ENCODE results near the gene PTK7. TPM values are rescaled to one million over a fixed set of nuclear protein-coding genes. Genes with fewer than 3 reads are reported as not detected.
"Not testable (repeated sequence)": the region's sequence is repeated elsewhere in the genome, so short reads cannot be mapped to it uniquely, and the experiment has no call there.

The PTK7 gene
- total RNA-seq, 1 experiment from 2014 or later: 165 TPM

GRCh38 chr6:43129434-43130194 lies 53.5 kb downstream of the PTK7 start:
- no peak overlapping the region for H3K4me3 Mint-ChIP-seq
- ChIA-PET CTCF (interaction anchor here (0.6 to 2.6 kb wide), 15 partner anchors 9 to 169 kb away, joined by 3 to 20 read pairs (median 4); partner anchors contain the start of genes GNMT, KLHDC3, MEA1 and PTK7), POLR2A (interaction anchor here (0.8 kb wide), 1 partner anchor 70 kb away, joined by 5 read pairs; the partner anchor contains the start of genes KLC4 and MRPL2)
- no peaks in the 10 kb centered on the region for H3K27me3 Mint-ChIP-seq (ENCODE audit: low read depth)
- H3K27ac Mint-ChIP-seq: peak overlapping the region; percentile 68; the same call in 1 of the 2 replicates
- H3K9me3 Mint-ChIP-seq: no peaks in the 10 kb centered on the region
- H3K36me3 Mint-ChIP-seq: peaks cover 28% of the 10 kb centered on the region
- peaks cover 23% of the 10 kb centered on the region for H3K4me1 Mint-ChIP-seq
- TF ChIP-seq FOXK1 (CRISPR knock-in tag; IDR thresholded peaks at IDR 0.05) (no peak), GRHL2 (CRISPR knock-in tag; IDR thresholded peaks at IDR 0.05; ENCODE audit: insufficient replicate concordance, severe bottlenecking) (no peak), EMX1 (CRISPR knock-in tag; IDR thresholded peaks at IDR 0.05) (no peak), CBFB (CRISPR knock-in tag; IDR thresholded peaks at IDR 0.05; ENCODE audit: low read depth) (no peak), GTF2I (CRISPR knock-in tag; conservative IDR thresholded peaks at IDR 0.05) (no peak), FOXP1 (CRISPR knock-in tag; IDR thresholded peaks at IDR 0.05; ENCODE audit: borderline replicate concordance) (0 out of 2 replicates have a peak, but pooled peaks have one; percentile 13)
- ATAC-seq (peak; percentile 86), DNase-seq (ENCODE audit: low spot score) (peak; percentile 58)

DNA sequence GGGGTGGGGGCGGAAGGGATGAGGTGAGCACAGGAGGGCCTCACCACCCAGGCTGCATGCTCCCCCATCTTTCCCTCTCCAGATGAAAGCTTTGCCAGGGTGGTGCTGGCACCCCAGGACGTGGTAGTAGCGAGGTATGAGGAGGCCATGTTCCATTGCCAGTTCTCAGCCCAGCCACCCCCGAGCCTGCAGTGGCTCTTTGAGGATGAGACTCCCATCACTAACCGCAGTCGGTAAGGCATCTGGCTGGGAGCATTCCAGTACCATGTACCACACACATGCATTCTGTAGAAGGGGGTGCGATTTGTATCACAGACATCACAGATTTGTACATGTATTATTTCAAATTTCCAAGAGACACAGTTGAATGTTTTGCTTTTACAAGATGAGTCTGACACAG lies 54.3 kb downstream of the PTK7 start:
- ChIA-PET POLR2A (interaction anchor here (0.8 kb wide), 1 partner anchor 71 kb away, joined by 5 read pairs; the partner anchor contains the start of genes KLC4 and MRPL2), CTCF (interaction anchor here (0.6 to 2.6 kb wide), 14 partner anchors 10 to 170 kb away, joined by 3 to 20 read pairs (median 5); partner anchors contain the start of genes GNMT, KLHDC3, MEA1 and PTK7)
- DNase-seq (ENCODE audit: low spot score): no peak
- ATAC-seq: no peak
- H3K36me3 Mint-ChIP-seq: peaks cover 32% of the 10 kb centered on the region
- no peak overlapping the region for H3K4me3 Mint-ChIP-seq
- H3K4me1 Mint-ChIP-seq: peaks cover 22% of the 10 kb centered on the region
- H3K27ac Mint-ChIP-seq: no peak overlapping the region
- TF ChIP-seq PRDM15 (CRISPR knock-in tag; IDR thresholded peaks at IDR 0.05) (no peak), FOXK1 (CRISPR knock-in tag; IDR thresholded peaks at IDR 0.05) (no peak), SP1 (CRISPR knock-in tag; conservative IDR thresholded peaks at IDR 0.05) (no peak)
- H3K9me3 Mint-ChIP-seq: no peaks in the 10 kb centered on the region
- no peaks in the 10 kb centered on the region for H3K27me3 Mint-ChIP-seq (ENCODE audit: low read depth)

DNA sequence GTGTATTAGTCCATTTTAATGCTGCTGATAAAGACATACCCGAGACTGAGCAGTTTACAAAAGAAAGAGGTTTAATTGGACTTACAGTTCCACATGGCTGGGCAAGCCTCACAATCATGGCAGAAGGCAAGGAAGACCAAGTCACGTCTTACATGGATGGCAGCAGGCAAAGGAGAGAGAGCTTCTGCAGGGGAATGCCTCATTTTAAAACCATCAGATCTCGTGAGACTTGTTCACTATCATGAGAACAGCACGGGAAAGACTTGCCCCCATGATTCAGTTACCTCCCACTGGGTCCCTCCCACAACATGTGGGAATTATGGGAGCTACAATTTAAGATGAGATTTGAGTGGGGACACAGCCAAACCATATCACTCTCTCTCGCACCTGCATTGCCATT lies 55.3 kb downstream of the PTK7 start:
- CTCF ChIA-PET: interaction anchor here (0.9 kb wide), 1 partner anchor 12 kb away, joined by 4 read pairs; no protein-coding TSS in a partner anchor
- H3K9me3 Mint-ChIP-seq; H3K4me3 Mint-ChIP-seq; DNase-seq (ENCODE audit: low spot score); ATAC-seq; POLR2A ChIA-PET; H3K27me3 Mint-ChIP-seq (ENCODE audit: low read depth): not testable (repeated sequence)
- Mint-ChIP-seq H3K27ac (0 out of 2 replicates have a peak overlapping the region, but pooled peaks have one; percentile 57), H3K36me3 (peaks cover 32% of the 10 kb centered on the region), H3K4me1 (peaks cover 12% of the 10 kb centered on the region)

GRCh38 chr6:43138267-43138666 lies 62.2 kb downstream of the PTK7 start:
- H3K9me3 Mint-ChIP-seq: no peaks in the 10 kb centered on the region
- peaks cover 9% of the 10 kb centered on the region for H3K36me3 Mint-ChIP-seq
- H3K4me3 Mint-ChIP-seq: no peak overlapping the region
- ATAC-seq (no peak), DNase-seq (ENCODE audit: low spot score) (no peak)
- no peaks in the 10 kb centered on the region; the same call in 1 of the 2 replicates for H3K27me3 Mint-ChIP-seq (ENCODE audit: low read depth)
- no peak overlapping the region for H3K27ac Mint-ChIP-seq
- ChIA-PET POLR2A (no interaction called here), CTCF (no interaction called here)
- H3K4me1 Mint-ChIP-seq: peaks cover 8% of the 10 kb centered on the region
- TF ChIP-seq ZNF425 (CRISPR knock-in tag; conservative IDR thresholded peaks at IDR 0.05) (no peak), EMX1 (CRISPR knock-in tag; IDR thresholded peaks at IDR 0.05) (no peak), ARID4B (CRISPR knock-in tag; IDR thresholded peaks at IDR 0.05; ENCODE audit: borderline replicate concordance) (no peak), CREM (CRISPR knock-in tag; IDR thresholded peaks at IDR 0.05) (no peak), NFYB (CRISPR knock-in tag; conservative IDR thresholded peaks at IDR 0.05; ENCODE audit: low read depth) (no peak), SOX15 (CRISPR knock-in tag; IDR thresholded peaks at IDR 0.05) (no peak), ZNF396 (CRISPR knock-in tag; IDR thresholded peaks at IDR 0.05; ENCODE audit: borderline replicate concordance) (no peak), SMAD4 (CRISPR knock-in tag; IDR thresholded peaks at IDR 0.05) (no peak), ZNF121 (CRISPR knock-in tag; IDR thresholded peaks at IDR 0.05) (no peak; the same call in 1 of the 2 replicates)
- TF ChIP-seq, protein P1, sequence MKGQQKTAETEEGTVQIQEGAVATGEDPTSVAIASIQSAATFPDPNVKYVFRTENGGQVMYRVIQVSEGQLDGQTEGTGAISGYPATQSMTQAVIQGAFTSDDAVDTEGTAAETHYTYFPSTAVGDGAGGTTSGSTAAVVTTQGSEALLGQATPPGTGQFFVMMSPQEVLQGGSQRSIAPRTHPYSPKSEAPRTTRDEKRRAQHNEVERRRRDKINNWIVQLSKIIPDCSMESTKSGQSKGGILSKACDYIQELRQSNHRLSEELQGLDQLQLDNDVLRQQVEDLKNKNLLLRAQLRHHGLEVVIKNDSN (CRISPR knock-in tag; IDR thresholded peaks at IDR 0.05): no peak

All from WTC11 (cell line).